B cell (primary cell): ENCODE data around the gene ANXA4.

Experiments
- EZH2 ChIP-seq: IDR thresholded peaks from 2 replicates; pipeline ENCODE4 v1.6.1; 2012; ENCODE audit warnings: borderline replicate concordance, low read depth, mild to moderate bottlenecking, moderate library complexity, low read length; ENCODE audit not compliant: insufficient read depth, poor library complexity, severe bottlenecking
- TF ChIP-seq, protein P1 (sequence below): fragments of 200-600 bp; IDR thresholded peaks from one replicate; pipeline ENCODE4 v1.8.0; 2022; ENCODE audit warnings: antibody characterized with exemption, mild to moderate bottlenecking

DNA sequence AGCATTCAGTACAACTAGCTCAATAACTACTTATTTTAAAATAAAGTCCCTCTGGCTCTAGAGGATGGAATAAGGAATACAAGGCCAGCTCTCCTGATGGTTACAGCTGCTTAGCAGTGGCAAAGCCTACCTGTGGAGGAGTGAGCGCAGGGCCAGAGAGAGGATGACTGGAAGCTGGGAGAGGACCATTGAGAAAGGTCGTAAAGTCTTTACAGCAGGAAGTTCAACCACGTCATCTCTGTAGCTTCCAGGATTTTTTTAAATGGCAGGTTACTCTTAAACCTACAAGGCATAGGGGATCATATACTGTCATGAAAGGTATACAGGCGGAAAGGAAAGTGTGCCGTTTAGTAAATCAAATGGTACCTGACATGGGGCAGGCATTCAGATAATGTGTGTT lies 26.3 kb downstream of the ANXA4 start:
- no peak for TF ChIP-seq EZH2
- TF ChIP-seq, protein P1, sequence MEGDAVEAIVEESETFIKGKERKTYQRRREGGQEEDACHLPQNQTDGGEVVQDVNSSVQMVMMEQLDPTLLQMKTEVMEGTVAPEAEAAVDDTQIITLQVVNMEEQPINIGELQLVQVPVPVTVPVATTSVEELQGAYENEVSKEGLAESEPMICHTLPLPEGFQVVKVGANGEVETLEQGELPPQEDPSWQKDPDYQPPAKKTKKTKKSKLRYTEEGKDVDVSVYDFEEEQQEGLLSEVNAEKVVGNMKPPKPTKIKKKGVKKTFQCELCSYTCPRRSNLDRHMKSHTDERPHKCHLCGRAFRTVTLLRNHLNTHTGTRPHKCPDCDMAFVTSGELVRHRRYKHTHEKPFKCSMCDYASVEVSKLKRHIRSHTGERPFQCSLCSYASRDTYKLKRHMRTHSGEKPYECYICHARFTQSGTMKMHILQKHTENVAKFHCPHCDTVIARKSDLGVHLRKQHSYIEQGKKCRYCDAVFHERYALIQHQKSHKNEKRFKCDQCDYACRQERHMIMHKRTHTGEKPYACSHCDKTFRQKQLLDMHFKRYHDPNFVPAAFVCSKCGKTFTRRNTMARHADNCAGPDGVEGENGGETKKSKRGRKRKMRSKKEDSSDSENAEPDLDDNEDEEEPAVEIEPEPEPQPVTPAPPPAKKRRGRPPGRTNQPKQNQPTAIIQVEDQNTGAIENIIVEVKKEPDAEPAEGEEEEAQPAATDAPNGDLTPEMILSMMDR: no peak
